ENCODE data around the gene AUTS2.

Gene AUTS2

GRCh38 chr7:69868921-69869320 lies 270.6 kb downstream of the AUTS2 start:
- H3K27me3 Mint-ChIP-seq, result no peaks in the 10 kb centered on the region
- H3K27ac Mint-ChIP-seq (ENCODE audit: low read depth), result no peak overlapping the region
- ATAC-seq (replicated peaks; ENCODE audit: extremely low read depth, poor library complexity, severe bottlenecking), result no peak
- no peaks in the 10 kb centered on the region for H3K36me3 Mint-ChIP-seq (ENCODE audit: insufficient read depth)
- DNase-seq (ENCODE audit: low spot score in 2 of 2), result no peak
- H3K4me3 Mint-ChIP-seq, result no peak overlapping the region
- H3K4me1 Mint-ChIP-seq, result peaks cover 6% of the 10 kb centered on the region
- no peaks in the 10 kb centered on the region for H3K9me3 Mint-ChIP-seq

DNA sequence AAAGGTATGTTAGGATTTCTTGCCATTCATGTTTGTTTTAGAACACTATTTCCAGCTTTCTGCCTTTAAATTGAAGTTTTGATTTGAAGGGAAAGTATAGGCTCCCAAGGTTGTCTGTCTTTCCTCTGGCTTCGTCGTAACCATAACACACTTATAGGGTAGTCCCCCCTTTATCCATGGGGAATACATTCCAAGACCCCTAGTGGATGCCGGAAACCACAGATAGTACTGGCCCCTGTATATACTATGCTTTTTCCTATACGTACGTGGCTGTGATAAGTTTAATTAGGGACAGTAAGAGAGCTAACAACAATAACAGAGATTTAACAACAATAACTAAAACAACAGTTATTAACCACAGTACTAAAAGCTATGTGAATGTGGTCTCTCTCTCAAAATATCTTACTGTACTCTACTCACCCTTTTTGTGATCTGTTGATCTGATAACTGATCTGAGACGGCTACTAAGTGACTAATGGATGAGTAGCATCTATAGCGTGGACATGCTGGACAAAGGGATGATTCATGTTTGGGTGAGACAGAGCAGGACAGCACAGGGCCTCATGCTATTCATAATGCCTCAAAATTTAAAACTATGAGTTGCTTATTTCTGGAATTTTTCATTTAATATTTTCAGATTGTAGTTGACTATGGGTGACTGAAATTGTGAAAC lies 273.1 kb downstream of the AUTS2 start:
- no peak for ATAC-seq (replicated peaks; ENCODE audit: extremely low read depth, poor library complexity, severe bottlenecking)
- H3K4me1 Mint-ChIP-seq, result peaks cover 6% of the 10 kb centered on the region

GRCh38 chr7:69871886-69872569 lies 273.8 kb downstream of the AUTS2 start:
- Mint-ChIP-seq H3K27me3 (no peaks in the 10 kb centered on the region), H3K36me3 (ENCODE audit: insufficient read depth) (no peaks in the 10 kb centered on the region), H3K9me3 (no peaks in the 10 kb centered on the region), H3K4me1 (peaks cover 6% of the 10 kb centered on the region), H3K4me3 (no peak overlapping the region), H3K27ac (ENCODE audit: low read depth) (peak overlapping the region; percentile 16)
- ATAC-seq (replicated peaks; ENCODE audit: extremely low read depth, poor library complexity, severe bottlenecking), result no peak
- no peak for DNase-seq (ENCODE audit: low spot score in 2 of 2)

More for the DNA sequence above, 273.1 kb downstream of the AUTS2 start:
- Mint-ChIP-seq H3K4me3 (no peak overlapping the region), H3K9me3 (no peaks in the 10 kb centered on the region), H3K36me3 (ENCODE audit: insufficient read depth) (no peaks in the 10 kb centered on the region), H3K27me3 (no peaks in the 10 kb centered on the region), H3K27ac (ENCODE audit: low read depth) (no peak overlapping the region)
- DNase-seq (ENCODE audit: low spot score in 2 of 2), result no peak

DNA sequence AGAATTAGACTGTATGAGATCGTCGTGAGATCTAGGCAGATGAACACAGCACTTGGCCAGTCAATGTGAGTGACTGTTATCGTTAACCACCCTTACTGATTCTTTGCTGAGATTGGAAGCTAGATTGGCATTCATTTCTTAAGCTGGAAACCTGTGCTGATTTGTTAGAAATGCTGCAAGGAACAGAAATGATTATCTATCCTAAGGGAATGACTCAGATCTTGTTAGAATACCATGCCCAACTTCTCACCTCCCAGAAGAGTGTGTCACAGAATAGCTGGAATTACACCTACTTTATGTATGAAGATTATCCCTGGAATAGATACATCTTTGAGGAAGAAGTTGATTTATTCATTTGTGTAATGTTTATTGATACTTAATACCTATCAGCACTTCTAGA lies 275.2 kb downstream of the AUTS2 start:
- no peaks in the 10 kb centered on the region for H3K36me3 Mint-ChIP-seq (ENCODE audit: insufficient read depth)
- peak overlapping the region; percentile 16 for H3K27ac Mint-ChIP-seq (ENCODE audit: low read depth)
- DNase-seq (ENCODE audit: low spot score in 2 of 2) (no peak), ATAC-seq (replicated peaks; ENCODE audit: extremely low read depth, poor library complexity, severe bottlenecking) (no peak)
- H3K4me1 Mint-ChIP-seq, result peaks cover 6% of the 10 kb centered on the region
- no peaks in the 10 kb centered on the region for H3K9me3 Mint-ChIP-seq
- no peaks in the 10 kb centered on the region for H3K27me3 Mint-ChIP-seq
- no peak overlapping the region for H3K4me3 Mint-ChIP-seq

DNA sequence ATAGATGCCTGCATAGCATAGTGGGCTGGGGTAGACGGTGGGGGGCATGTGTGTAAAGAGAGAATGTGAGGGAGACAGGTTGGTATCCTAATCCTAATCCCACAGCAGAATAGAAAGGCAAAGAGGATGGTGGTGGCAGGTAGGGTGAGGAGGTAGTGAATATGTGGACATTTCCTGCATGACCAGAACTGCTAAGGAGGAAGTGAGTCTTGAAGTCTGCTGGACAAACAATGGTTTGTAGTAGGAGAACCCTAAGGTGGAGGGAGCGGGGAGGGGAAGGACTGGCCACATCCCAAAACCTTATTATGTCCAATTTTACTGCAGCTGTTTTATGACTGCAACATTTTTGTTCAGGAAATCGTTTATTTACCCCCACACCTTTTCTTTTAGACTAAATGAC lies 279.7 kb downstream of the AUTS2 start:
- no peaks in the 10 kb centered on the region for H3K9me3 Mint-ChIP-seq
- no peaks in the 10 kb centered on the region for H3K4me1 Mint-ChIP-seq
- H3K36me3 Mint-ChIP-seq (ENCODE audit: insufficient read depth), result no peaks in the 10 kb centered on the region
- no peaks in the 10 kb centered on the region for H3K27me3 Mint-ChIP-seq
- DNase-seq (ENCODE audit: low spot score in 2 of 2) (no peak), ATAC-seq (replicated peaks; ENCODE audit: extremely low read depth, poor library complexity, severe bottlenecking) (no peak)
- H3K4me3 Mint-ChIP-seq, result no peak overlapping the region
- no peak overlapping the region for H3K27ac Mint-ChIP-seq (ENCODE audit: low read depth)

DNA sequence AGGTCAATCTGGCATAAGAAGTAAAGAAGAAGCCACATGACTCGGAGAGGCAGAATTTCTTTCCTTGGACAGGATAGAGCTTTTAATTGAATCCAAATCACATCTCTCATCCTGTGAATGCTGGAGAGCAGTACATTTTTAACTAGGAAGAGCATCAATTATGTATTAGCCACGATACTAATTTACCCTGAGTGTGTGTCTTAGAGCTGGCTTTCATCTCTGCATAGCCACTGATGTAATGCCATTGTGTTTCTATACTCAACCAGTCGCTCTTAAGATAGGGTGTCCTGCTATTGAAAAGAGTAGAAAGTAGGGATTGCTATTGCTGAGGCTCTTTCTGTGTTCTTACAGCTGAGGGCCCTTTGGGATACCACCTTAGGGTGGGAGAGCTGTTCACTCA lies 280.3 kb downstream of the AUTS2 start:
- Mint-ChIP-seq H3K4me1 (no peaks in the 10 kb centered on the region), H3K27me3 (no peaks in the 10 kb centered on the region)

DNA sequence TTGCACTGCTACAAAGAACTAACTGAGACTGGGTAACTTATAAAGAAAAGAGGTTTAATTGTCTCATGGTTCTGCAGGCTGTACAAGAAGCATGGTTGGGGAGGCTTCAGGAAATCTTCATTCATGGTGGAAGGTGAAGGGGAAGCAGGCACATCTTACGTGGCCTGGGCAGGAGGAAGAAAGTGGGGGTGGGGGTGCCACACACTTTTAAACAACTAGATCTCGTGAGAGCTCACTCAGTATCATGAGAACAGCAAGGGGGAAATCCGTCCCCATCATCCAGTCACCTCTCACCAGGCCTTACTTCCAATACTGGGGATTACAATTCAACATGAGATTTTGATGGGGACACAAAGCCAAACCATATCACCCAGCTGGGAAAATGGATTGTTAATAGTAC lies 281.7 kb downstream of the AUTS2 start:
- Mint-ChIP-seq H3K27ac (ENCODE audit: low read depth) (no peak overlapping the region), H3K9me3 (no peaks in the 10 kb centered on the region), H3K36me3 (ENCODE audit: insufficient read depth) (no peaks in the 10 kb centered on the region), H3K27me3 (no peaks in the 10 kb centered on the region), H3K4me3 (no peak overlapping the region), H3K4me1 (no peaks in the 10 kb centered on the region)
- no peak for ATAC-seq (replicated peaks; ENCODE audit: extremely low read depth, poor library complexity, severe bottlenecking)
- no peak for DNase-seq (ENCODE audit: low spot score in 2 of 2)

More for the DNA sequence above, 280.3 kb downstream of the AUTS2 start:
- no peaks in the 10 kb centered on the region for H3K36me3 Mint-ChIP-seq (ENCODE audit: insufficient read depth)
- ATAC-seq (replicated peaks; ENCODE audit: extremely low read depth, poor library complexity, severe bottlenecking) (no peak), DNase-seq (ENCODE audit: low spot score in 2 of 2) (no peak)
- no peak overlapping the region for H3K4me3 Mint-ChIP-seq
- no peaks in the 10 kb centered on the region for H3K9me3 Mint-ChIP-seq
- no peak overlapping the region for H3K27ac Mint-ChIP-seq (ENCODE audit: low read depth)

DNA sequence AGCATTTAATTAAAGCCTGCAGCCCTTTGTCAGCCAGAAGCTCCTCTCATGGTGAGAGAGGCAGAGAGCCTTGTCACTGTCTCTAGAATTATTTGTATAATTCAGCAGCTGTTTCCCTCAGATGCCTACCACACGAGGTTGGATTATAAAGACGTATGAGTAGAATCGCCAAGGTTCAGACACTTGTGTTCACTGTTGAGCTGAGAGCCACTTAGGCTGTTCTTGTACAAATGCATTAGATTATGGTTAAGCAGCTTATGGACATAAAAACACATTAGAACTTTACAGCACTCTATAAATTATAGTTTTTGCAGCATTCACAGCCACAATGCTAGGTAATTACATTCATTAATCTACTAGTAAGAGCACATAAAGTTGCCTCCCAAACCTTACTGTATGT lies 282.6 kb downstream of the AUTS2 start:
- no peaks in the 10 kb centered on the region for H3K27me3 Mint-ChIP-seq
- DNase-seq (ENCODE audit: low spot score in 2 of 2) (no peak), ATAC-seq (replicated peaks; ENCODE audit: extremely low read depth, poor library complexity, severe bottlenecking) (no peak)
- no peaks in the 10 kb centered on the region for H3K9me3 Mint-ChIP-seq
- H3K27ac Mint-ChIP-seq (ENCODE audit: low read depth), result no peak overlapping the region
- no peak overlapping the region for H3K4me3 Mint-ChIP-seq
- no peaks in the 10 kb centered on the region for H3K4me1 Mint-ChIP-seq
- H3K36me3 Mint-ChIP-seq (ENCODE audit: insufficient read depth), result no peaks in the 10 kb centered on the region

DNA sequence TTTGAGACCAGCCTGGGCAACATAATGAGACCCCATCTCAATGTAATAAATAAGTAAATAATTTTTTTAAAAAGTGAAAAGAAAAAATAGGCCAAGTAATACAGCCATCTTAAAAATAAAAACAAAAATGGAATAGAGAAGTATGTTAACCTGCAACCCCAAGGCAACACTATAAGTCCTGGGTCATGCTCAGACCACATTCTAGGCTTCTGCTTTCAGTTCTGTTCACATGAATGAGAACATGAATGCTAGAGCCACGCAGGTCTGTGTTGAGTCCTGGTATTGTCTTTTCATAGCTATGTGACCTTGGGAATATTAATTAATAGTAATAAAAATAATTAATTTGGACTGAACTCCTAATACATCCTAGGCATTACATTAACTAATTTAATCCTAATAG lies 284.0 kb downstream of the AUTS2 start:
- Mint-ChIP-seq H3K27ac (ENCODE audit: low read depth) (no peak overlapping the region), H3K9me3 (no peaks in the 10 kb centered on the region), H3K27me3 (no peaks in the 10 kb centered on the region), H3K4me1 (no peaks in the 10 kb centered on the region), H3K4me3 (no peak overlapping the region), H3K36me3 (ENCODE audit: insufficient read depth) (no peaks in the 10 kb centered on the region)
- DNase-seq (ENCODE audit: low spot score in 2 of 2), result no peak
- no peak for ATAC-seq (replicated peaks; ENCODE audit: extremely low read depth, poor library complexity, severe bottlenecking)

DNA sequence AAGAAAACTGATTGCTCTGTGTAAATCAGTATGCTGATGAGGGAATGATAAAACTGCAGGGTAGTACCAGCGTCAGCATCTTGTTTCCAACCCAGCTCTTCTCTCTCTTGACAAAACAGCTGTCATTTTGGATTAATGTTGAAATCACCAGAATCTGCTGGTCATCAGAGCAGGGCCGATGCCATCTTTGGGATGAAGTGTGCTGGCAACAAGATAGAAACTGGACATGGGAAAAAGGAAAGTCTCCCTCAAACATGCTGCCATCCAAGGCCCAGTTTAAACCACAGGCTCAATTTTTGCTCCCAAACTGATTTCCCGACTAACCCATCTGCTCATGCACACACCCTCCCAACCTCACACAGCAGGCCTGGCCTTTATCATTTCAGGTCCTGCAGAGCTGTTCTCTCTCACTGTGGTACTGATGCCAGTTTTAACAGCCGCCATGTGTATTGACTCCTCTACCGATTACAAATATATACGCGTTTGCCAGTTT lies 285.2 kb downstream of the AUTS2 start:
- Mint-ChIP-seq H3K27me3 (no peaks in the 10 kb centered on the region), H3K4me3 (no peak overlapping the region), H3K4me1 (no peaks in the 10 kb centered on the region), H3K27ac (ENCODE audit: low read depth) (no peak overlapping the region), H3K36me3 (ENCODE audit: insufficient read depth) (no peaks in the 10 kb centered on the region), H3K9me3 (no peaks in the 10 kb centered on the region)
- ATAC-seq (replicated peaks; ENCODE audit: extremely low read depth, poor library complexity, severe bottlenecking) (no peak), DNase-seq (ENCODE audit: low spot score in 2 of 2) (no peak)

DNA sequence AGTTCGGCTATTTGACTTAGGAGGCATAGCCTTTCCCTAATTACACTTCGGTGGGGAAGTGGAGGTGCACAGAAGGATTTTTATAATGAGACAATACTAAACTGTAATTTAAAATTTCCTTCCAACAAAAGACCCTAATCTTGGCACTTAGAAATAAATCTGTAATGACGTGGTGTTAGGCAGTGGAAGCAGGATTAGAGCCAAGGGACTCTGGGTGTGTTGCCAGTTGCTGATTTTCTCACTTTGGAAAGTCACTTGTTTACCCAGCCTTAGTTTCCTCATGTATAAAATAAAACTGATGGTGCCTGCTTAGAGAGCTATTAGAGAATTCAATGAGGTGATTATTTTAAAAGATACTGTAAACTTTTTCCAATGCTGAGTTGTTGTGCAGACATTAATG lies 287.2 kb downstream of the AUTS2 start:
- Mint-ChIP-seq H3K4me1 (no peaks in the 10 kb centered on the region), H3K36me3 (ENCODE audit: insufficient read depth) (no peaks in the 10 kb centered on the region), H3K4me3 (no peak overlapping the region), H3K27me3 (no peaks in the 10 kb centered on the region), H3K9me3 (no peaks in the 10 kb centered on the region), H3K27ac (ENCODE audit: low read depth) (no peak overlapping the region)
- ATAC-seq (replicated peaks; ENCODE audit: extremely low read depth, poor library complexity, severe bottlenecking), result no peak
- no peak for DNase-seq (ENCODE audit: low spot score in 2 of 2)

DNA sequence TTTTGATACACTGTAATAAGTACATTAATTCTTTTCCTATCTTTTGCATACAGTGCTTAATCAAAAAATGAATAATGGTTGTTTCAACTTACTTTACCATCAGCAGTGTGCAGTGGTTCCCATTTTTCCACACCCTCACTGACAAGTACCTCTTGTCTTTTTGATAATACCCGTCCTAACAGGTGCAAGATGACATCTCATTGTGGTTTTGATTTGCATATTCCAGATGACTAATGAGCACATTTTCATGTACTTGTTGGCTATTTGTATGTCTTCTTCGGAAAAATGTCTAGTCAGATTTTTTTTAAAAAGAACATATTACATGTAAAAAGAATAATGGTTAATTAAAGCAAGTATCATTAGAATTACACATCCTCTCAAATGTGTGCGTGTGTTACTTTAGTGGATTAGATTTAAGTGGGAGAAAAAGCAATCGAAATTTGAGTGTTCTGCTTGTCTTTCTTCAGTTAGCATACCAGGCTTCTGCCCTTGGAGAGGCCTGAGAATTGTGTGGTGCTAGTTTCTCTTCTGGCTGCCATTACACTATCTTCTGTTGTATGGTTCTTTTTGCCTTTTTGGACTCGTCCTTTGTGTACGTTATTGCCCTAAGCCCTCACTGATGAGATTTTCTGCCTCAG lies 291.2 kb downstream of the AUTS2 start:
- DNase-seq (ENCODE audit: low spot score in 2 of 2) (no peak), ATAC-seq (replicated peaks; ENCODE audit: extremely low read depth, poor library complexity, severe bottlenecking) (no peak)
- no peaks in the 10 kb centered on the region for H3K27me3 Mint-ChIP-seq
- H3K4me3 Mint-ChIP-seq, result no peak overlapping the region
- H3K36me3 Mint-ChIP-seq (ENCODE audit: insufficient read depth), result no peaks in the 10 kb centered on the region
- no peaks in the 10 kb centered on the region for H3K4me1 Mint-ChIP-seq
- H3K27ac Mint-ChIP-seq (ENCODE audit: low read depth), result no peak overlapping the region
- H3K9me3 Mint-ChIP-seq, result no peaks in the 10 kb centered on the region

- DNase-seq (ENCODE audit: low spot score in 2 of 2) (no peak), ATAC-seq (replicated peaks; ENCODE audit: extremely low read depth, poor library complexity, severe bottlenecking) (no peak)
- H3K27ac Mint-ChIP-seq (ENCODE audit: low read depth), result no peak overlapping the region
- H3K36me3 Mint-ChIP-seq (ENCODE audit: insufficient read depth), result no peaks in the 10 kb centered on the region
- H3K27me3 Mint-ChIP-seq, result no peaks in the 10 kb centered on the region
- no peaks in the 10 kb centered on the region for H3K9me3 Mint-ChIP-seq
- no peak overlapping the region for H3K4me3 Mint-ChIP-seq
- no peaks in the 10 kb centered on the region for H3K4me1 Mint-ChIP-seq
These were observed 291.7 kb downstream of the AUTS2 start for GRCh38 chr7:69889976-69890351.
